ENCODE data around the gene F5.

Gene F5

DNA sequence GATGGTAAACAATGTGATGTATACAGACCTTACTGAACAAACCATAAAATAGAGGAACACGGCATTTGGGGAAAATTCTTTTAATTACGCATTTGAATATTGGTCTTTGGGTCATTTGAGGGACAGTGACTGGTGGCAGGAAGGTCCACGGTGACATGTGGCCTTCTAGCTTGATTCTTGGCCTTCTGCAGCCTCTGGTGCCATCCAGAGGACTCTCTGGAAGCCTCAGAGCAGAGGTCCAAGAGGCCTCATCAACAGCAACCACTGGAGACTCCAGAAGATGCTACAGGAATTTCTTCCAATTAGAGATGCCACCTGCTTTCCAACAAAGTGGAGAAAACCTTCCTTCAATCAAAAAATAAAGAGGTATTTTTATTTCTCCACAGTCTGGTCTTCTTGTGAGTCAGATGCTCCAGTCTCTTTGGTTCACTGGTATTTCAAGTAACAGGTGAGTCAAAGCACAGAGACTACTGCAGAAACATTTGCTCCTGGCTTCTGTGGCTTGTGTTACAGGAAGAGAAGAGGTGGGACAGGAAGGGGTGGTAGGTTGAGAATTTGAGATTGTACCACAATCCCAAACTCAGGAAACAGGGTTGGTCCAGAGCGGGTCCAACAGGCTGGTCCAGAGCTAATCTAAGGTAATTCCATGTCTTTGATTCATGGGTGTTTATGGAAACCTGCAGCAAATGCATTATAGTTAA, 2.7 kb upstream of the F5 start:
- no peak for DNase-seq (ENCODE audit: low read depth, low spot score)

GRCh38 chr1:169588112-169588511, 1.8 kb upstream of the F5 start:
- no peak for DNase-seq (ENCODE audit: low read depth, low spot score)

DNA sequence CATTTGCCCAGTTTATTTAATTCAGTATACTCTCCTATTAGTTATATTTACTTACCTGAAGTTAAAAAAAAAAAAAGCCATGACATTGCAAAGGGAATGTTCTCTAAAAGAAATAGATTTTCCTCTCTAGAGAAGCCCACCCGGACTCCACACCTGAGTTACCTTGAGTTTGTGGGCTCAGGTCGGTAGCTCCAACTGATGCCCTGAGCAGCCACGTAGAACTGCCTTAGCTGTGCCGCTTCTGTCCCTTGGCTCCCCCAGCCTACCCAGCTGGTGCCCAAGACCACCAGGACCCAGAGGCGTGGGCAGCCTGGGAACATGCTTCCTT, 250 bp downstream of the F5 start:
- no peak for DNase-seq (ENCODE audit: low read depth, low spot score)

DNA sequence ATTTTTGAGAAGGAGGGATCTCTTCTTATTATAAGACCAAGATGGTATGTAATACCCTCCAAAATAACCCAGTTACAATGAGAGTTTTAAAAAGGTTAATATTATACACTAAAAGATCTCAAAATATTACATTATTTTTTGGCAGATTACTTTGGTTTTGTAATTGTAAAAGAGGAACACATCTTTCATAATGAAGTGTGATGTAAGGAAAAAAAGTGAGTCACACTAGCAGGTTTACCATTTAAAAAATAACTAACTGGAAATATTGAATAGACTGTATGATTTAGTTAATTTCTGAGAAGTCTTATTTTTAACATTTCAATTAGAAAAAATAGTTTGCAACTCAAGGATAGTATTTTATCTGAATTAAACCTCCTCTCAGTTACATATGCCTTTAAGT, 1.1 kb downstream of the F5 start:
- DNase-seq (ENCODE audit: low read depth, low spot score) = no peak

- DNase-seq (ENCODE audit: low read depth, low spot score) = no peak
Observed at GRCh38 chr1:169584483-169585144, 1.7 kb downstream of the F5 start.

DNA sequence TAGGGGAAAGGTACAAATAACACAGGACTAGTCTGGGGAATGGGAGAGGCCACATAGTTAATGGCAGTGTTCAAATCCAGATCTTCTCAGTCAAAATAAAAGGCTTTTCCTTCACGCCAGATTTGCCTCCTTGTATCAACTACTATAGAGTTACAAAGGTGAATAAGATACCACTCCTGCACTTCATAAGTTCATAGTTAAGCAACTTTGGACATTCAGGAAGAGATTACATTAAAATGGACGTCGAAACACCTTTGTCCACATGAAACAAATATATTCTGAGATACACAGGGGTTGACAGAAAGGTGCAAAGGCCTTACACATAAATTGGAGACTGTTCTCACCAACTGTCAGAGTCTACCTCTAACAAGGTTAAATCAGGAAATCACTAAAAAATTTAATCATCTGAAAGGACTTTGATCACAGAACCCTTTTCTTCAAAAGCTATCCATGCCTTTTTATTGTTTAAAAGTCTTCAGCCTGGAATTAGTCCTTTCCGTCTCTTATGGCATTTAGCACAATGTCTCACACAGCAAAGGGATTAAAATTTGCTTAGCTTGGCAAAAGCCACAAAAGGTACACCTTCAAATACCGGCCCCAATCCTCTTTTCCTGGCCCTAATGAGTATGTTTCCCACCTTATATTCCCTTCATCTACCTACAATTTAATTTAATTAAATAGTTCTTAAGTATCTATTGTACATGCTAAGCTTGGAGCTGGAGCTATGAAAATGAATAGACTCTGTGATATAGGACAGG, 8.1 kb downstream of the F5 start:
- DNase-seq (ENCODE audit: low read depth, low spot score) = no peak

DNA sequence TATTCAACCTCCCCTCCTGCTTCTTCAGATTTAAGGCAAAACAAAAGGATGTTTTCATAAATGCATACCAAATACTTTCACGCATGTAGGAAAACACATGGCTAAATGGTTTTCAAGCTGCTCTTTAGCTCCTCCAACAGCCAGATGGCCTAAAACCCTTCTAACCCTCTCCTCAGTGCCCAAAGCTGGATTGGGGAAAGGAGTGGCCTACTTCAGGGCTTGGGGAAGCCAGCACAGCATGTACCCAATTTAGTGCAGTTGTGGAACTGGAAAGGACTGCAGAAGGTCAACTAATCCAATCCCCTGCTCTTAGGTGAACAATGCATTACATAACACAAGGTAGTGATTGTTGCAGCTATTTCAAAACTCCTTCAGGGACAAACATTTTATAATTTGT, 9.3 kb downstream of the F5 start:
- no peak for DNase-seq (ENCODE audit: low read depth, low spot score)

GRCh38 chr1:169576241-169576934, 9.9 kb downstream of the F5 start:
- DNase-seq (ENCODE audit: low read depth, low spot score) = no peak

DNA sequence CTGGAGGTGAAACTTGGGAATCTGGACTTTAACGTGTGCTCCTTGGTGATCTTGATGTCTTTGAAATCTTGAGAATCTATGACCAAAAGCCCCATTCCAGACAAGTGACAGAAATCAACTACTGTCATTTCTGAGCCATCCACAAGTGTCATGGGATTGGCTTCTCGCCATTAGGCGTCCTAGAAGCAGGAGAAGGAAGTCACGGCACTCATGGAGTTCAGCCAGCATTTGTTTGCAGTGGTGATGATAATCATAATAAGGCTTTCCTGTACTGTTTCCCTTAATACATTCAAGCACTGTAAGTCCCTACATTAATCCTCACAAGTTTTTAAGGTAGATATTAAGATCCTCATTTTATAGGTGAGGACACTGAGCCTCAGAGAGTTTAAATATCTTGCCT, 11.9 kb downstream of the F5 start:
- DNase-seq (ENCODE audit: low read depth, low spot score) = no peak

GRCh38 chr1:169572187-169572586, 14.1 kb downstream of the F5 start:
- no peak for DNase-seq (ENCODE audit: low read depth, low spot score)

GRCh38 chr1:169571450-169571849, 14.8 kb downstream of the F5 start:
- DNase-seq (ENCODE audit: low read depth, low spot score) = no peak

GRCh38 chr1:169570172-169570574, 16.1 kb downstream of the F5 start:
- DNase-seq (ENCODE audit: low read depth, low spot score) = no peak

DNA sequence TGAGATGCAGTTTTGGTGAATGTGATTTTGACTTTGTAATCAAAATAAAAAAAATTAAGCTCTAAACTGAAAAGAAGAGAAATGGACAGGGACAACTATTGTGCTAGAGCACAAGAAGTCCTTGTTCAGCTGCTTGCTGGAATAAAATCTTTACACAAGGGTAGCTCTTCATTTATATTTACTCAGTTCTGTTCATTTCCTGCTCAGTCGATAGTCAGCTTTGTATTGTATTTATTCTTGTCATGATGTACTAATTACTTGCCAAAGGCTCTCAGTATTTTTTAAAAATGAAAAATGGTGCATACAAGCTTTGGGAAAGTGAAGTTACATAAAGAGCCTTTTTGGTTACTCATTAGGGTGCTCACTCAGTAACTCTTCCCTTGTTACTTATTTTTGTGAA, 17.8 kb downstream of the F5 start:
- DNase-seq (ENCODE audit: low read depth, low spot score) = no peak

DNA sequence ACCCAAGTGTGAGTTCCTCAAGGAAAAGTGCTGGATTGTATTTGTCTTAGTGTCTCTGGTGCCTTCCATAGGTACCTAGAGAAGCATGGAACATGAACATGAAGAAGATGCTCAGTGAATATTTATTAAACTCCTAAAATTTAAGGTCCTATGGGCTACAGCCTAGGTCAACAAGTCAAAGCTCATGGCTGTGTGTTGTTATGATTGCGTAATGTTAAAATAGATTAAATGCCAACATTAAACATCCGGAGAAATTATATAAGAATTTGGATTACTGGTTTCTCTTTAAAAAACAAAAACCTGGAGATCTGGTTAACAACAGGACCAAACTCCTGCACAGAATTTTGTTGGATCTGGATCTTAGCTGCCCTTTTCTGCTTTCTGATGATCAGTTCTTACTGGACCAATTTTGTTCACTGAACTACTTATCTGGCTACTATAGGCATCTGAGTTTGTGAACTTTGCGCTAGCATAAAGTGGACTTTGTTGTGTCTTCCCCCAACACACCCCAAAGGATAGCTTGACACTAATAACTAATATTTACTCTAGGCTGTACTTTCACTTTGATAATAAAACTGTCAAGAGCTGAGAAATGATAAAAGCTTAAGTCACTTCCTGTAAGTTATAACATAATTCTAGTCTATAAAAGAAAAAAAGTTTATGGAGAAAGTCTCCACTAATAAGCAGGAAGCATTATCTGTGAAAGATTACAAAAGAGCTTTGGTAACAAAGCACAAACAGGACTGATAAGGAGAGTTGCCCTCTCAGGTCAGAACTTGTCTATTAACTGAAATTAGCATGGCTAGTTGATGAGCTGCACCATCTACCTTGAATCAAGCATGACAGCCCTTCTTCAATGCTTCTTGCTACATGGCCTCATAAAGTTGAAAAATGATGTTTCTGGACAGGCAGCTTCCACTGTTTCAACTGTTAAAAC, 20.7 kb downstream of the F5 start:
- DNase-seq (ENCODE audit: low read depth, low spot score) = no peak

DNA sequence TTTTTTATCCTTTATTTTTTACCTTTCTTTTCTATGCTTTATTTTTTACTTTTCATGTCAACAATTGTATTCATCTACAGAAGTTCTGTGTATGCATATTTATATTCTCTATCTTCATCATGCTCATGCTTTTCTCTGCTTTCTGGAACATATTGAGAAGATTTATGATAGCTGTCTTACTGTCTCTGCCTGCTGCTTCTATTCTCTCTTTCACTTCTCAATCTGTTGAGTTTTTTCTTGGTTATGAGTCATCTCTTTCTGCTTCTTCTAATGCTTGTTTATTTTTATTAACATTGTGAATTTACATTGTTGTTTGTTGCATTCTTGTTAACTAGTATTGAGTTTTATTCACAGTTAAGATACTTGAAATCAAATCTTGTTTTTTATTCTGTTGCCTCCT, 22.6 kb downstream of the F5 start:
- no peak for DNase-seq (ENCODE audit: low read depth, low spot score)

- DNase-seq (ENCODE audit: low read depth, low spot score) = no peak
Observed at GRCh38 chr1:169563019-169563615, 23.2 kb downstream of the F5 start.

GRCh38 chr1:169561692-169562091, 24.6 kb downstream of the F5 start:
- DNase-seq (ENCODE audit: low read depth, low spot score) = no peak

DNA sequence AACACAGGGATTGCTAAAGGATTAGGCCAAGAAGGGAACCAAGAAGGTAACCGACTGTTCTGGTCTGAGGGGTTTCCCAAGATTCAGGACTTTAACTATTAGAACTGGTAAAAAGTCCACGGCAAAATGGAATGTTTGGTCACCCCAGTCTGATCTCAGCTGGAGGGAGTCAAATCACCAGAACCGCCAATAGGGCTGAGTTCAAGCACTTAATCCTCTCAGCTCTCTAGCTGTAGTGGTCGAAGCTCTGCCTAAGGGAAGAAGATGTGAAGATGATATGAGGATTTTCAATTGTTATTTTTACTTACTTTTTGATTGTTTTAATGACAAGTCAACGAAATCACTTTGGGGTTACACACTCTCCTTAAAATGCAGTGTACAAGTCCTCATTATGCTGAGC, 29.1 kb downstream of the F5 start:
- no peak for DNase-seq (ENCODE audit: low read depth, low spot score)

DNA sequence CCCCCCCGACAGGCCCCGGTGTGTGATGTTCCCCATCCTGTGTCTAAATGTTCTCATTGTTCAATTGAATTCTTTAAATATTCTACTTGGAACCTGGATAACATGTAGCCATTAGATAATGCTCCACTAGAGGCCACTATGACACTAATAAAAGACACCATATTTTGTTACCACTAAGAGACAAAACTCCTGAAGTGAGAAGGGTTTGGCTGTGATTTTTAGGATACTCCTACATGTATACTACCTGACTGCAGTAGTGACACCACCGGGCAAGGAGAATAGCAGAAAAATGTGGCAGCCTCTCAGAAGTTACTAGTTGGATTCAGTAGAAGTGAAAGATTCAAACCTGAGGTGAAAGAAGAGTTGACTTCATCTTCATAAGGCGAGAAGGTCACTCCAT, 36.0 kb downstream of the F5 start:
- no peak for DNase-seq (ENCODE audit: low read depth, low spot score)

GRCh38 chr1:169548282-169548681, 38.0 kb downstream of the F5 start:
- DNase-seq (ENCODE audit: low read depth, low spot score) = no peak

Measured in activated CD4-positive, CD25-positive, alpha-beta regulatory T cell treated with anti-CD3 and anti-CD28 coated beads, Interleukin-2, amount 50 U/mL, for 16 hours (primary cell).